GM21367 (cell line): ENCODE measurements around the gene SMAP1.

Source experiments
- ATAC-seq: cut with Tn5 transposase; IDR thresholded peaks from one replicate; pipeline ENCODE4 v1.9.1; 2021; ENCODE audit not compliant: unreplicated experiment

Gene SMAP1

DNA sequence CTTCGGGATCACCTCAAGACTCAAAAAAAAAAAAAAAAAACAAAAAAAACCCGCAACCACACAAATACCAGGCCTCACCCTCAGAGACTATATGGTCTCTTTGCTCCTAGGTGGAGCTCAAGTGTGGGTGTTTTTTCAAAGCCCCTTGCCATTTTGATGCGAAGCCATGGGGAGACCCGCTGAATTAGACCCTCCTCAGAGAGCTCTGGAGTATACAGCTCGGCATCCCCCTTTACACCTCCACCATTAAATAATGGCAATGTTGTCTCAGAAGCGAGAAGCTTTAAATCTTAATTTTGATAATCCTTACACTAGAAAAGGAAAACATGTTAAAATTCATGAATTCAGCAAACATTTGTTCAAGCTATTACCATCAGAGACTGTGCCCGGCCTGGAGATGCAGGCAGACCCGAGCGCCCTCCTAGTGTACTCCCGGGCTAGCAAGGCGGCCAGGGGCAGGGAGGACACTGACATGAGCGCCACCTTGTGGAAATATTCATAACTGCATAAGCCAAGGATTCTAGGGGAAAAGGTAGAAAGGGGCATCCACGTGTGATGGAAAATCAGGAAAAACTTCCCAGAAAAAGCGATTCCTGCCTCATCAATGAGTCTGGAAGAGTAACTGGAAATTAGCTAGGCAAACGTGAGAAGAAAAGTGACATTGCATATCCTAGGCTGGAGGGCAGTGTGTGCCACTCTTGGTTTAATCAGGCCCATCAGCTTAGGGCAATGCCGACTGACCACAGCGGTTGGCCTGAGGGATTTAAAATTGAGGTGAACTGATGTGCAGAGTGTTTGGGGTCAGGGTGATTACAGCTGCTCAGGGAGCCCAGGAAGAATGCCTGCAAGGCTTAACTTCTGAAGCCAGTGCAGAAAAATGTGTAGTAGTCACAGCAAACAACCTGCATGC is 216.6 kb downstream of the SMAP1 start:
- peak; percentile 58 for ATAC-seq

DNA sequence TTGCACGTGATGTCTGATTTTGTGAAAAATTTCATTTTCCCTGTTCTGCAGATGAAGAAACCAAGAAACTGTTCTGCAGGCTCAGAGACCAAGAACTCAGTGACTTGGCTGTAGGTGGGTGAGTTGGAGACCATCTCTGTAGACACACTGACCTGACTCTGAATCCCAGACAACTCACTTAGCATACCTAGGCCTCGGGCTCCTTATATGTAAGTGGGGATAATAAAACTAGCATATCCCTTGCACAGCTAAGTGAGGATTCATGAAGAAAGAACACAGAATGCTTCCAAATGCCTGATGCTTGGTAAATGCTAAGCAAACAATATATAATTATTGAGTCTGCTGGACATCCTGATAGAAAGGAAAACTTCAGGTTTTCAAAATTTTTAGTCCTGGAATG is 218.4 kb downstream of the SMAP1 start:
- ATAC-seq = no peak

DNA sequence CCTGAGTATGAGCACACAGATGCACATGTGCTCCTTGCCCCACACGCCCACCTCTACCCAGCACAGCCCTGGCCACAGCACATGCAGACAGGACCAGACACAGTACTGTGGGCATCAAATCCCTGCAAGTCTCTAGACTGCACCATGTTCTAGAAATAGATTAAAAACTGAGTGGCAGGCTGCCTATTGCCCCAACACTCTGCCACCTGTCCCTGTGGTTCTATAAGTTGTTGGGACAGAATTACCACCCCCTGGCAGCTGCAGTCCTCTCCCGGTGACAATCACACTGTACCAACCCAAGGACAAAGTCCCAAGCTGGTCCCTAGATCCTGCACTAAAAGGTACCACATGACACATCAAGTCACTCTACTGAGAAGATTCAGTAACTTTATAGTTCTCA is 219.0 kb downstream of the SMAP1 start:
- no peak for ATAC-seq

DNA sequence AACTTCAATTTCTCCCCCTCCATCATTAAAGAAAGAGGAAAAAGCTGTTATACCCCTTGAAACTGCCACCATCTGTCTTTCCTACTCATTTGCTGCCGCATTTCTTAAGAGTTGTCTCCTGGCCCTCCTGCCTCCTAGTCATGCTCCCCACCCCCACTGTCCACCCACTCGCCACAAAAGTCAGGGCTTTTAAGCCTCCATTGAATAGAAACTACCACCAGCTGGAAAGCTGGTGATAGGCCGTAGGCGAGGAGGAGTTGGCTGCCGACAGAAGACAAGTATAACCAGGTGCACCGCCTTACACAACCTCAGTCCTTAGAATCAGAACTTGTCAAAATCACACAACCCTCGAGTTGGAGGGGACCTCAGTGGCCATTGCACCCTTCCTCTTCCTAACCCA is 221.6 kb downstream of the SMAP1 start:
- no peak for ATAC-seq

DNA sequence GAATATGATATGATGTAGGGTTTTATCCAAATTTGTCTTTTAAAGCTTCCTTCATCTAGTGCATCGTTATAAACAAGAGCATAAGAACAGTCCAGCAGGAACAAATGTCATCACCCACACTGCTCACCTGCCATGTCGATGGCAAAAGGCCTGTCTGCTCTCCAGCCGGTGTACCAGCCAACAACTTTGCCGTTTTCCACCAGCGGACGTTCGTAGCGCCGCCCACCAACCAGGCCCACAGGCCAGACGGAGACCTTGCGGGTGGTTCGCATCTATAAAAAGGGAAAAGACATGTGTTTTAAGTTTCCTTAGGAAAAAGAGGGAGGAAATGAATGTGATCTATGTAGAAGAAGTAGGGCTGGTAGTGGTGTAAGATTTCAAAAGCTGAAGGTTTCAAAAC is 226.3 kb downstream of the SMAP1 start:
- no peak for ATAC-seq

DNA sequence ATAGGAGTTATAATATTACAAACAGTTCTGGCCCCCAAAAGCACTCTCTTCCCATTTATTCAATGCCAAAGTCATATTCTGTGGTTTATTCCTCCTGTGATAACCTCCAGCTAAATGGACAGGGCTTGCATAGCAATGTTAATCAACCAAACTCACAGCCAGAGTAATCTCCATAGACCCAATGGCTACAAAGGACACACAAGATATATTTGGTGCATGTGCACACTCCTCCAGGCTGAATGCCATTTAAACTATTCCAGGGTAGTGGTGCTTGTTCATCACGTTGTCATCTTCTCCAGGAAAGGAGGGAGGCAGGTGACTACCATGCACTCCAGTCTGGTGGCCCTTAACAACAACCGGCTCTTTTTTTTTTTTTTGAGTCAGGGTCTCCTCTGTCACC is 232.4 kb downstream of the SMAP1 start:
- ATAC-seq = no peak

DNA sequence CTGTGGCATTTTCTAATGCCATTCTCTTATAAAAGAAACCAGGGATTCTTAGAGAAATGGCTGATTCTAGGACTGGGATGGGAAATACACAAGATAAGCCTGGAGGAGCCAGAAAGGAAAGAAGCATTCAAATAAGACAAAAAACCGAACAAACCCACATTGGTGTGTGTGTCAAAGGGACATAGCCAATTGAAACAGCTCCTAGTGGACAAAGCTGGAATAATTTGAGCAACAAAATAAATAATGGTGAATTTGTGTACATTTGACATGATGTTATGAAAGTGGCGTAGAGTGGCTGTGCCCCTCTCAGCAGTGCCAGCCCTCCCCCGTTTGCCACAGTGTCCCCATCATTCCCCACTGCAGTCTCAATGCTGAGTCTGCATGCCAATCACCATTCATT is 233.6 kb downstream of the SMAP1 start:
- ATAC-seq = no peak

DNA sequence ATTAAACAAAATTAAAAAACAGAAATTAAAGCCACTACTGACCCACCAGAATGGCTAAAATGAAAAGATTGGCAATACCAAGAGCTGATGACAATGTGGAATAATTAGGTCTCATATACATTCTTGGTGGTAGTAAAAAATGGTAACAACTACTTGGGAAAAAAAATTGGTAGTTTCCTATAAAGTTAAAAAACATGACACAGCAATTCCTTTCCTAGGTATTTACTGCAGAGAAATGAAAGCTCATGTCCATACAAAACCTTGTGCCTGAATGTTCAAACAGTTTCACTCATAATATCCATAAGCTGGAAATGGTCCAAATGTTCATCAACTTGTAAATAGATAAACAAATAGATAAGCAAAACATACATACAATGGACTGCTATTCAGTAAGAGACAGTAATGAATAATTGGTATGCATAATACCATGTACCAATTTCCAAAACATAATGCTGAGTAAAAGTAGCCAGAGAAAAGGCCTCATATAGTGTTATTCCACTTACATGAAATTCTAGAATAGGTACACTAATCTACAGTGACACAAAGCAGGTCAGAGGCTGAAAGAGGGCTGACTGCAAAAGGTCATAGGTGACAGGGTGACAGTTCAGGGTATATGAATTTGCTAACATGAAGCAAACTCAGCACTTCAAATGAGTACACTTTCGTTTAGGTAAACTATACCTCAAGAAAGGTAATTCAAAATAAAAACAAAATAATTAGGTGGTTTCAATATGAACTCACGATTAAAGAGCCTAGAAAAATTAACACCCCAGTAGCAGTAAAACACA is 236.2 kb downstream of the SMAP1 start:
- ATAC-seq = no peak

DNA sequence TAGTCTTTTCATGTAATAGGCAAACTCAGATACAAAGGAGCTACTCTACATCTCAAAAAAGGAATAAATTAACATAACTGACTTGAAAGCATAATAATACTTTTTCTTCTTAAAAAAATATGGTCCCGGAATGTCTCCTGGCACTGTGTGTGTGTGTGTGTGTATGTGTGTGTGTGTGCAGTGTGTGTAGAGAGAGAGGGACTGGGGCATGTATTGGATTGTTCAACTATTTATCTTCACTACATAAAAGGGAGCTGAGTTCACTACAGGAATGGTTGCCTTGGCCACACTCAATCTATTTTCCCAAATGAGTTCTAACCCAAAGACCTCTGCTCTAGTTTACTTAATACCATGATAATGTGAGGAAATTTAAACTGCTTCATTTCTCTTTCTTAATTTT is 238.1 kb downstream of the SMAP1 start:
- no peak for ATAC-seq
